ENCODE data around the gene HHAT.

DNA sequence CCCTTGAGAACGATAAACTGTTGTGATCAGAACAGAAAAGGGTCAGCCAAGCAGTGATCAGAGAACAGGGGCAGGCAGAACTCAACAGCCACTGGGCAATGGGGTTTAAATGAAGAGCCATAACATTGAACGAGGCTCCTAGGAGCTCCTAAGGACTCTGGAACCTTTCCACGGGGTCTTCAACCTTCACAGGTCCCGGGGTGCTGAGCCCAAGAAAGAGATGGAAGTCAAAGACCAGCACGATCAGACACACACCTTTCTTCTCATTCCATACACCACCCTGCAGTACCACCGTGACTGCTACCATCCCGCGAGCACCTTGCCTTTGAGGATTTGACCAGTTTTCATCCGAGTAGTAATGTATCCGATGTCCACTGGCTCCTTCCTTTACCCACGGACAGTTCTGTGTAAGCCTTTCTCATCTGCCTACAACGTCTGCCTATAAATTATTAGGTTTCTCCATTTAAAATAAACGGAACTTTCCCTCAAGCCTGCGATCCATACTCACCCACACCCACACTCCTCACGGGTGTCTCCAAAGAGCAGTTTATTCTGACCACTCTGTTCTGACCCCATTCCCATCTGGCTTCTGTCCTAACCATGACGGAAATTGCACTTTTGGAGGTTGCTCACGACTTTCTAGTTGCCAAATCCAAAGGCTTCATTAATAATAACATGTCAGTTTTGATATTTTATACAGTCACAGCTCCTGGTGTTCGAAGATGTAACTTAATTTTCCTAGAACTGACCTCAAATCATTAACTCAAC is 16.8 kb upstream of the HHAT start:
- TF ChIP-seq CTCF (IDR thresholded peaks at IDR 0.05 in 4 of 5, conservative IDR thresholded peaks at IDR 0.05 in 1 of 5) (no peak), POLR2A (IDR thresholded peaks at IDR 0.05) (no peak)

Data from gastrocnemius medialis (tissue), 4 donors.